Esophagus muscularis mucosa (tissue), 4 donors: ENCODE measurements around the gene APLF. TPM values are rescaled to one million over a fixed set of nuclear protein-coding genes. Genes with fewer than 3 reads are reported as not detected.

ENCODE experiments used
- DNase-seq: peaks from one replicate; pipeline ENCODE4 v3.0.0-alpha.2; 2017; ENCODE audit errors: extremely low spot score
- H3K27ac ChIP-seq, 4 donors: fragments of 200-600 bp; sonication (generic); replicated peaks in 1 of 4; 1 replicate in 3 of 4; 2 replicates in 1 of 4; pipeline ENCODE4 v1.5.1; 2016 to 2019; ENCODE audit warnings: mild to moderate bottlenecking in 1 of 4
- H3K27me3 ChIP-seq, 4 donors: fragments of 200-600 bp; sonication (generic); one replicate each; pipeline versions ENCODE4 v1.5.1 to v1.6.0; 2016 to 2019
- H3K36me3 ChIP-seq, 4 donors: fragments of 200-600 bp; sonication (generic); one replicate each; pipeline ENCODE4 v1.5.1; 2016 to 2019
- H3K4me1 ChIP-seq, 4 donors: fragments of 200-600 bp; sonication (generic); one replicate each; pipeline ENCODE4 v1.5.1; 2016 to 2019
- H3K4me3 ChIP-seq, 4 donors: fragments of 200-600 bp; sonication (generic); 1 replicate in 2 of 4; 2 replicates in 2 of 4; pipeline ENCODE4 v1.5.1; 2016 to 2019; ENCODE audit warnings: mild to moderate bottlenecking in 4 of 4, moderate library complexity in 1 of 4
- H3K9me3 ChIP-seq, 4 donors: fragments of 200-600 bp; sonication (generic); 1 replicate in 3 of 4; 2 replicates in 1 of 4; pipeline ENCODE4 v1.5.1; 2016 to 2019
- EP300 ChIP-seq: sonication (generic); formaldehyde crosslinking; IDR thresholded peaks from one replicate; pipeline ENCODE4 v1.6.1; 2017; ENCODE audit warnings: antibody characterized with exemption
- POLR2A ChIP-seq: fragments of 450-650 bp; IDR thresholded peaks from one replicate; pipeline ENCODE4 v1.6.1; 2017; ENCODE audit warnings: antibody characterized with exemption, moderate library complexity, mild to moderate bottlenecking, low read depth
- POLR2AphosphoS5 ChIP-seq, 2 donors: sonication (generic); formaldehyde crosslinking; IDR thresholded peaks; one replicate each; pipeline ENCODE4 v1.6.1; 2017; ENCODE audit warnings: antibody characterized with exemption in 2 of 2
- WGBS: methylation state at CpG from one replicate; pipeline ENCODE4 v1.1.5; 2018; 5-methylcytosine and 5-hydroxymethylcytosine counted together
- intact Hi-C: fragments of 100-400 bp; cut with DNase I; formaldehyde crosslinking; loops from one replicate; pipeline ENCODE4 v1.15.1; 2023
- total RNA-seq, 4 donors: library from RNA; depleted of rRNA; stranded (reverse); fragments of >200 nt; gene quantifications; one replicate each; pipeline versions ENCODE4 v1.1.0 to v1.2.1, GENCODE V29; 2016
- TF ChIP-seq, protein P1 (sequence below), 3 experiments: fragments of 200-600 bp in 2 of 3; fragments of 450-650 bp in 1 of 3; sonication (generic) in 2 of 3; IDR thresholded peaks; one replicate each; pipeline ENCODE4 v1.5.1; 2017 to 2019; ENCODE audit warnings: antibody characterized with exemption in 3 of 3, mild to moderate bottlenecking in 2 of 3, moderate library complexity in 1 of 3

The APLF gene
- total RNA-seq, 4 donors from 2014 or later, result 7.6 to 12.1 (median 10.9) TPM

DNA sequence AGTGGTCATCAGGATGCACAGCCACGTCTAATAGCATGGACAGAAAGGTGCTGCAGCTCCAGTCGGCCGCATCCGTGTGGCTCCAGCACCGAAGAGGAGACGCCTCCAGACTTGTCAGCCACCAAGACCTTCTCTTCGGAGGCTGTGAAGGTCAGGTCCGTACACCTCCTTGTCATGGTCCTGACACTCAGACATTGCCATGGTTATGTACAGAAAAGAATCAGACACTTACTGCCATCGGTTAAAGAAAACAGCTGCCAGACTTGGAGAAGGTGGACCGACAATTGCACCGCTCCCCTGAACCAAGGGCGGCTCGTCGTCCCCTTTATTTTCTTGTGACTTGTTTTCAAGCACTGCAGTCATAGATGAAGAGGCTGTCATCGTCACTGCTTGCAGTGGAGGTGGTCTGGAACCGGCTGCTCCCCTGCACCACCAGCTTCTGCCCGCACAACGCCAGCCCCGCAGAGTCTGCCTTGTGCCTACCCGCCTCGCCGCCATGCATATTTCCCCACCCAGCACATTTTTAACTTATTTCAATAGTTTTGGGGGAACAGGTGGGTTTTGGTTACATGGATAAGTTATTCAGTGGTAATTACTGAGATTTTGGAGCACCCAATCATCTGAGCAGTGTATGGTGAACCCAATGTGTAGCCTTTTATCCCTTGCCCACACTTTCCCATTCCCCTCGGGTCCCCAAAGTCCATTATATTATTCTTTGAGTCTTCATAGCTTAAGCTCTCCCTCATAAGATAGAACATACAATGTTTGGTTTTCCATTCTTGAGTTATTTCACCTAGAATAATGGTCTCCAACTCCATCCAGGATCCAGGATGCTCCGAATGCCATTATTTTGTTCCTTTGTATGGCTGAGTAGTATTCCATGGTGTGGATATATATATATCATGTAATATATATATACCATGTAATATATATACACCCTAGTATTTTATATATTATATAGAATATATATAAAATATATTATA lies 18.4 kb upstream of the APLF start:
- Histone ChIP-seq H3K9me3 (peaks cover 0 to 5% (median 0%) of the 10 kb centered on the region in 4 donors), H3K4me3 (no peak overlapping the region), H3K27me3 (no peaks in the 10 kb centered on the region), H3K36me3 (no peaks in the 10 kb centered on the region), H3K4me1 (no peaks in the 10 kb centered on the region), H3K27ac (no peak overlapping the region)
- TF ChIP-seq POLR2A (no peak), POLR2AphosphoS5 (IDR thresholded peaks at IDR 0.05) (no peak), EP300 (no peak)
- TF ChIP-seq, protein P1, sequence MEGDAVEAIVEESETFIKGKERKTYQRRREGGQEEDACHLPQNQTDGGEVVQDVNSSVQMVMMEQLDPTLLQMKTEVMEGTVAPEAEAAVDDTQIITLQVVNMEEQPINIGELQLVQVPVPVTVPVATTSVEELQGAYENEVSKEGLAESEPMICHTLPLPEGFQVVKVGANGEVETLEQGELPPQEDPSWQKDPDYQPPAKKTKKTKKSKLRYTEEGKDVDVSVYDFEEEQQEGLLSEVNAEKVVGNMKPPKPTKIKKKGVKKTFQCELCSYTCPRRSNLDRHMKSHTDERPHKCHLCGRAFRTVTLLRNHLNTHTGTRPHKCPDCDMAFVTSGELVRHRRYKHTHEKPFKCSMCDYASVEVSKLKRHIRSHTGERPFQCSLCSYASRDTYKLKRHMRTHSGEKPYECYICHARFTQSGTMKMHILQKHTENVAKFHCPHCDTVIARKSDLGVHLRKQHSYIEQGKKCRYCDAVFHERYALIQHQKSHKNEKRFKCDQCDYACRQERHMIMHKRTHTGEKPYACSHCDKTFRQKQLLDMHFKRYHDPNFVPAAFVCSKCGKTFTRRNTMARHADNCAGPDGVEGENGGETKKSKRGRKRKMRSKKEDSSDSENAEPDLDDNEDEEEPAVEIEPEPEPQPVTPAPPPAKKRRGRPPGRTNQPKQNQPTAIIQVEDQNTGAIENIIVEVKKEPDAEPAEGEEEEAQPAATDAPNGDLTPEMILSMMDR (IDR thresholded peaks at IDR 0.05), result no peak
- 96% methylated on average over 16 of the region's 24 CpGs for WGBS
- intact Hi-C loops, result no loop called here
- DNase-seq, result no peak

DNA sequence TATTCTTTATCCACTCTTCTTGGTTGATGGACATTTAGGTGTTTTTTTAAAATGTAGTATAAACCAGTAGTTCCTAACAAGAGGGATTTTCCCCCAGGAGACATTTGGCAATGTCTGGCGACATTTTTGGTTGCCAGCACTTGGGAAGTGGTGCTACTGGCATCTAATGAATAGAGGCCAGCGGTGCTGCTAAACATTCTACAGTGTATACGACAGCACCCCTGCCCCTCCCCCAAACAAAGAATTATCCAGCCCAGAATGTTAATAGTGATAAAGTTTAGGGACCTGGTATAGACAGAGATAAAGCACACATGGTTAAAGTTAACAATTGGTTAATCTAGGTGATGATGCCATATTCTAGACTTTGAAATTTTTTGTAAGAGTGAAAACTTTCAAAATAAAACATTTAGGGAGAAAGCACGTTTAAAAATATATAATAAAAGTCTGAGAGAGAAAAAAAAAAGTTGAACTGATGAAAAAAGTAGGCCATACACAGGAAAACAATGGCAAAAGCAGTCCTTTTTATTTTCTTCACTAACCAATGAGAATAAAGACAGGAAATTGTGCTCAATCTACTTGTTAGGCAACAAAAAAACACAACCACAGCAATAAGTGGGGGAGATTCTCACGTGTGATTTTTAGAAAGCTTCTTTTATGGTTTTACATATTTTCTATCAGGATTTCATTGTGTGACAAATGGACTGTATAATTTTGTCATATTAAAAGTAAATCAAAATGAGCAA lies 15.1 kb upstream of the APLF start:
- 67% methylated on average over 5 of the region's 5 CpGs for WGBS
- H3K27ac ChIP-seq, result no peak overlapping the region
- no peaks in the 10 kb centered on the region for H3K36me3 ChIP-seq
- no peak overlapping the region for H3K4me3 ChIP-seq
- H3K27me3 ChIP-seq, result no peaks in the 10 kb centered on the region
- no peak for DNase-seq
- peaks cover 0 to 5% (median 0%) of the 10 kb centered on the region in 4 donors for H3K9me3 ChIP-seq
- H3K4me1 ChIP-seq, result no peaks in the 10 kb centered on the region
- TF ChIP-seq EP300 (no peak), POLR2A (no peak), POLR2AphosphoS5 (IDR thresholded peaks at IDR 0.05) (no peak)
- TF ChIP-seq, protein P1 (IDR thresholded peaks at IDR 0.05), result no peak
- intact Hi-C loops, result no loop called here

DNA sequence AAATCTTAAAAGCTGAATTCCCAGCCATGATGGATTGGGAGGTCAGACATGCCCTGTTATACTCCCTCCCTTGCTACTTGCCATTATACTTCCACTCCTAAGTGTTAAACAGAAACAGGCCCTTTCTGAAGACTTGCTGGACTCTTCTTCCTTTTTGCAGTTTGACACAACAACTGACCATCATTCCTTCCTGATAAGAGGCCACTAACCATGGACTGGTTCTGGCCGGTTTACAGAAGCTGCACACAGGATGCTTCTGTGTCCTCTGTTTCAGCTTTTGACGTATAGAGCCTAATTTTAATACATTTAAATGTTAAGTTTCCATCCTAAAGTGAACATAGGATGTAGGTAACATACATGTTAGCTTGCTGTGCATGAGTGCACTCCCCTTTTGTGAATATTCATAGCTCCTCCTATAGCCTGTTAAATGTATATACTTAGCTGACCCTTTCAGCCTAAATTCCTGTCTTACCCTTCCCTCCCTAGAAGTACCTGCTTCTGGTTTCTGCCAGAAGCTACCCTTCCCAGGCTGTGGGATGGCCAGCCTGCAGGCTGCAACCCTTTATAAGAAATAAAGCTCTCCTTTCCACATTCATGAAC lies 13.5 kb upstream of the APLF start:
- 65% methylated on average over 2 of the region's 2 CpGs for WGBS
- TF ChIP-seq POLR2A (no peak), POLR2AphosphoS5 (IDR thresholded peaks at IDR 0.05) (no peak), EP300 (no peak)
- TF ChIP-seq, protein P1 (IDR thresholded peaks at IDR 0.05), result no peak
- intact Hi-C loops, result no loop called here
- H3K36me3 ChIP-seq, result no peaks in the 10 kb centered on the region
- H3K27ac ChIP-seq, result no peak overlapping the region
- no peaks in the 10 kb centered on the region for H3K27me3 ChIP-seq
- no peak overlapping the region for H3K4me3 ChIP-seq
- DNase-seq, result no peak
- H3K4me1 ChIP-seq, result no peaks in the 10 kb centered on the region
- H3K9me3 ChIP-seq, result no peaks in the 10 kb centered on the region

DNA sequence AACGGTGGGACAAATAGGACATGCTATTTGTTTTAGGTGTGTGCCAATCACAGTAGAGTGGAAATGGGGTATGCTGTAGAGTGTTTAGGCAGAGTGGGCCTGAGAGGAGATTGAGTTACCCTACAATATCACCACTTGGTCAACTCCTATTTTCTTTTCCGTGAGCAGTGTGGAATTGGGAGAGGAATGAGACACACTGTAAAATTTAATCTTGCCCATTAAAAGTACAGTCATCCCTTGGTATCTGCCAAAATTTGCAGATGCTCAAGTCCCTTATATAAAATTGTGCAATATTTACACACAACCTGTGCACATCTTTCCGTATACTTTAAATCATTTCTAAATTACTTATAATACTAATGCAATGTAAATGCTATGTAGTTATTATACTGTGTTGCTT lies 12.7 kb upstream of the APLF start:
- no peak for DNase-seq
- Histone ChIP-seq H3K9me3 (no peaks in the 10 kb centered on the region), H3K4me3 (no peak overlapping the region), H3K27ac (no peak overlapping the region), H3K36me3 (no peaks in the 10 kb centered on the region), H3K27me3 (no peaks in the 10 kb centered on the region), H3K4me1 (no peaks in the 10 kb centered on the region)
- intact Hi-C loops, result no loop called here
- WGBS, result 91% methylated on average over 3 of the region's 3 CpGs
- TF ChIP-seq POLR2A (no peak), EP300 (no peak), POLR2AphosphoS5 (IDR thresholded peaks at IDR 0.05) (no peak)
- TF ChIP-seq, protein P1 (IDR thresholded peaks at IDR 0.05), result no peak
